T-helper 22 cell (primary cell): ENCODE measurements around the gene KRT14.
"Not testable (repeated sequence)": the region's sequence is repeated elsewhere in the genome, so short reads cannot be mapped to it uniquely, and the experiment has no call there.

ENCODE experiments used
- DNase-seq: peaks from one replicate; pipeline ENCODE4 v3.0.0-alpha.2; 2020; ENCODE audit warnings: low read depth

KRT14 gene

GRCh38 chr17:41578538-41578937 lies 8.2 kb downstream of the KRT14 start:
- no peak for DNase-seq

DNA sequence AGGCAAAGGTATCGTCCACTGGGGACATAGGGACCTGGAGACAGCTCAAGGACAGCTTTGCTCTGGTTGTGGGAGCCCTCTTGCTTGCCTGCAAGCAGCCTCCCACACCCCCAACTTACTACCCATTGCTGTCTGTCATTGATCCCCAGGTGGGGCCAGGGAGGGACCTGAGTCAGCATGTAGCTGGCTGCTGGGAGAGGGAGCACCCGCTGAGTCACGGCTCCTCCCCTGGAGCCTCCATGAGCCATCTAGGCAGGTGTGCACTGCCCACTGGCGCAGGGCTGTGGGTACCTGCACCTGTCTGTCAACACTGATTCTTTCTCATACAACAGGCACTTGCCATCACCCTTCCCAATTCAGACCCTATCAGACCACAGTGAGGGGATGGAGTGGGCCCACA lies 10.0 kb downstream of the KRT14 start:
- not testable (repeated sequence) for DNase-seq

DNA sequence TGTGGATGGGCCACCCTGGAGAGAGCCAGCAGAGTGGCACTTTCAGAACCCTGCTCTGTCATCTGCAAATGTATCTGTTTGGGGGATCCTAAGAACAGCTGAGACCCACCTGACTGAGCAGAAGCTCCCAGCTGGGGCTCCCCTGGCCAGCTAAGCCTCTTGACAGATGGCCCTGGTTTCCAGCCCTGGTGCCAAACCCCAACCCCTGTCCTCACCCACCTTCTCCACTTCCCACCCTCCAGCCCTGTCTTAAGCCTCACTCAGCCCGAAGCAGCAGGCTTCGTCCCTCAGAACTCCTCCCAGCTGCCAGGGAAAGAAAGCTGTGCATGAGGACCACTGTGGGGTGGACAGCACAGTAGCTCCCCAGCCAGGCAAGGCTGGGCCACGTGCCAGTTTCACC lies 11.4 kb downstream of the KRT14 start:
- DNase-seq = no peak

GRCh38 chr17:41571561-41572434 lies 14.9 kb downstream of the KRT14 start, which contains the start of gene KRT9:
Gene KRT9, minus strand, starts transcription at chr17:41572059. Its CDS starts 67 bp downstream, at chr17:41571992.
- no peak for DNase-seq

- DNase-seq = no peak
These were observed 19.4 kb downstream of the KRT14 start for GRCh38 chr17:41567317-41567716.

DNA sequence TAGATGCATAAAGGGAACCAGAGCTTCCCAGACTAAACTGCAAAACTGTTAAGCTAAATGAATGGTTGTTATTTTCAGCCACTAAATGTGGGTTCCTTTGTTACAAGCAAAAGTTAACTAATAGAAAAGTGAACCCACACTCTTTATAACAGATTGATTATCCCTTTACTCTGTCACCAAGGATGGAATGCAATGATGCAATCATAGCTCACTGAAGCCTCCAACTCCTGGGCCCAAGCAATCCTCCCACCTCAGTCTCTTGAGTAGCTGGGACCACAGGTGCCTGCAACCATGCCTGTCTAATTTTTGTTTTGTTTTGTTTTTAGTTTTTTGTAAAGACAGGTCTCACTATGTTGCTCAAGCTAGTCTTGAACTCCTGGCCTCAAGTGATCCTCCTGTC lies 21.4 kb downstream of the KRT14 start:
- DNase-seq = no peak

GRCh38 chr17:41563607-41564170 lies 23.0 kb downstream of the KRT14 start:
- no peak for DNase-seq

GRCh38 chr17:41561554-41561953 lies 25.1 kb downstream of the KRT14 start:
- no peak for DNase-seq

- DNase-seq = no peak
These were observed 27.1 kb downstream of the KRT14 start for GRCh38 chr17:41559548-41559947.

DNA sequence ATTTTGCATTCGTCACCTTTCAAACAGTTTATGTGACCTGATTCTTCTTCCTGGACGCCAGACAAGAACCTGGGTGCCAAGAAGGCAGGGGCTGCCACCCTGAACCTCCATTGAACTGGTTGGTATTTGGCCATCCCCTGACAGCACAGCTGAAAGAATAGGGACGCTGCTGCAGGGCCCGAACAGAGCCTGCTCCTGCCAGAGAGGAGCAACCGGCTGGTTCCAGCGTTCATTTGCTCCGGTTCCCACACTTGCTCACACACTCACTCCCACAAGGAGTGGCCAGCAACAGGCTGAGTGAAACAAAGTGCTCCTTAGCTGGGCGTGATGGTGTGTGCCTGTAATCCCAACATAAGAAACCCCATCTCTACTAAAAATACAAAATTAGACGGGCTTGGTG lies 29.8 kb downstream of the KRT14 start:
- no peak for DNase-seq

DNA sequence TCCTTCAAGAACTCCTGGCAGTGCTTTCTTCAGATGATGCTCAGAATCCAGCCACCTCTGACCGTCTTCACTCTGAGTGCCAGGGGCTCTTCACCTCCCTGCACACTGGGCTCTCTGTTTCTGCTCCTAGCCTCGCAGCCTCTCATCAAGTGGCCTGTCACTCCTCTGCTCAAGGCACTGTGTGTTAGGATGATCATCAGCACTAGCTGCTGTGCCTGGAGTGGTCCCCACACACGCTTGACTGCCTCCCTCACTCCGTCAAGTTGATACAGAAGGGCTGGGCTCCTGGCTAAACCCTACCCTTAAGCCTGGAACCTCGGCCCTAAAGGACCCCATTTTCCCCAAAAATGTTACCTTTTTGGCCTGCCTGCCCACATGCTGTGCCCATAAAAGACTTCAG lies 30.4 kb downstream of the KRT14 start:
- no peak for DNase-seq

- DNase-seq = no peak
These were observed 31.4 kb downstream of the KRT14 start for GRCh38 chr17:41555105-41555887.

DNA sequence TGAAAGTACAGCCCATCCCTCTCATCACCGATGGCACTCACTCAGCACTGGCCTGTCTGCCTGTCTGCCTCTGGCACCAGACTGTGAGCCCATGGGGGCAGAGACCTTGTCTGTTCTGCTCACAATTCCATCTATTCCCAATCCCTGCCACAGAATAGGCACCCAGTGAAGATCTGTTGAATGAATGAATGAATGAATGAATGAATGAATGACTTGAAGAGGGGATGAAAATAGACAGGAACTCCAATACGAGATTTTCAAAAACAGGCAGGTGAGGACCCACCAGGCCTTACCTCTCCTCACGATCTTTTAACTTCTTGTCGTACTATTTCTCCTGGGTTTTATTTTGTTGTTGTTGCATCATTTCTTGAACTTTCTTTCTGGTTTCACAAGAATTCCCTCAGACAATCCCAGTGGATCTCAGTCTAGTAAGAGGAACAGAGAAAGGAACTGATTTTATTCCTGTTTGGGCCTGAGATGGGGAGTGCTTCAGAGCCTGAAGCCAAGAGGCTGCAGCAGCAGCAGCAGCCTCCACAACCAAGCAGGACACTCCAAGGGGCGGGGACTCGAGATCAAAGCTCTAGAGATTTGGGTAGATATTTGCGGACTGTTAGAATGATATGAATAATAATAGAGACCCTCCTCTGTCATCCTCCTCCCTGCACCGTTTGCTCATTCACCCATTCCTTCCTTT lies 32.6 kb downstream of the KRT14 start:
- DNase-seq = no peak

- no peak for DNase-seq
These were observed 33.5 kb downstream of the KRT14 start for GRCh38 chr17:41553176-41553575.

GRCh38 chr17:41552455-41552854 lies 34.2 kb downstream of the KRT14 start:
- DNase-seq = no peak

DNA sequence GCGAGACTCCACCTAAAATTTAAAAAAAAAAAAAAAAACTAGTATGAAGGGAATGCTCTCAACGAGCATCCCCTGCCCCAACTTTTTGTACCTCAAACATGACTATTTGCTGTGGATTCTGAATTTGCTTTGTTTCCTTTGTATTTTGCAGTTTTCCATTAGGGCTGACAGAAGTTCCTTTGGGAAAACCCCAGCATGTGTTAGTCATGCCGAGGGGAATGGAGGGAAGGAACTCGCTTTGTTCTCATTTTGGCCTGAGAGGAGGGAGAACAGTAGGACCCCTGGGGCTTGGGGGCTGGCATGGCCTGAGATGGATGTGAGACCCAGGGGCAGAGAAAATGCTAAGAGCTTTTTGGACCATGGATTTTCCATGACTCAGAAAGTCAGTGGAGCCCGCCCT lies 35.3 kb downstream of the KRT14 start:
- no peak for DNase-seq

- DNase-seq = no peak
These were observed 37.1 kb downstream of the KRT14 start for GRCh38 chr17:41549596-41550039.

DNA sequence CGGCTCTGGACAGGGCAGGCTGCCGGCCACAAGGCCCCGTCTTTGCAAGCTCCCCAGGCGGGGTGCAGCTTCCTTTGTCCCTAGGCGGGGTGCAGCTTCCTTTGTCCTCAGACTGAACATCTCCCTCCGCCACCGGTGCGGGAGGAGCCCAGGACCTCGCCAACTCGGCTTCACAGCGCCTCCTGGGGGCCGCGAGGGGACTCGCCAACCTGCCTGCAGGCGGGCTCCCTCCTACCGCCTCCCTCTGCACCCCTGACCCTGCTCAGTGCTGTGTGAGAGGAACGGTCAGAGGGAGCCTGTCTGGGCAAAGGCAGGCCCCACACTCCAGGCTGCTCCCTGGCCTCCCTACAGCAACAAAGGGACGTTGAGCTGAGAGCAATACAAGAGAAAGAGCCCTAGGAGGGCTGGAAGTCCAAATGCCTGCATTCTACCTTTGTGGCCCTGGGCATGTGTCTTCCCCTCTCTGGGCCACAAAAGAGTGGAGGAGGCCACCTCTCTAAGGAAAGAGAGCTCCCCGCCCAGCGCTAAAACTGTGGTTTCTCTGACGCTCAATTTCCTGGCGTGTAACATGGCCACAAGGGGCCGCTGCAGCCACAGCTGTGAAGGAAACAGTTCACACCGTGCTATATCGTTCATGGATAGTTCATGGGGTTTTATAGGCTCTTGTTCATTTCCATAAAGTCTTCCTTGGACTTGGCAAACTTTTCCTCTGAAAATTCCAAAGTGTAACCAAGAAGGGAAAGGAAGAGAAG lies 37.7 kb downstream of the KRT14 start:
- peak; percentile 61 for DNase-seq

GRCh38 chr17:41547921-41548843 lies 38.5 kb downstream of the KRT14 start:
- DNase-seq = no peak

DNA sequence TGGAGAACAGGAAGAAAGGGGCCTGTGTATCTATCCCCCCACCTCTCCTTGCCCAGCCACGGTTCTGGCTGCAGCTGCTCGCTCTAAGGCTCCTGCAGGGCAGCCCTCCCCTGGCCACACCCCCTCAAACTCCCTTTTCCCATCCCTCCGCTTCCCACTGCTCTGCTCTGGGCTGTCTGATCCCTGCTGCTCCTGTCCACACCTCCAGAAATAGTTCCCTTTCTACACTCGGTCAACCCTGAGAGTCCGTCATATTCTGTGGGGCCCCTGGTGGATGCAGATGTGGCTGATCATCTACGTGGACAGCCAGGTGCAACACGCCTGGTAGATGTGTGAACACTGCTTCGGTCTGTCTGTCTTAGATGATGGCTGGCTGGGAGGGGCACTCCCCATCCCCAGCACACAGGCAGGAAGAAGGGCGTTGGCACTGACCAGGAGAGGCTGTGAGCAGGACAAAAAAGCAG lies 39.3 kb downstream of the KRT14 start:
- DNase-seq = no peak
